MV-4-11 (cell line): ENCODE results near the gene ANKRD49.

ENCODE experiments used
- DNase-seq: peaks from one replicate; lab custom pipeline; 2025; lab: John Stamatoyannopoulos, UW

Gene ANKRD49

GRCh38 chr11:94493281-94494125 lies at the start of gene ANKRD49, which contains the start of gene MRE11:
TSS of gene ANKRD49 (plus strand) at chr11:94493984. CDS start at chr11:94496694, 2,710 bp downstream.
TSS of gene MRE11 (minus strand) at chr11:94493844. CDS start at chr11:94492801, 1,043 bp downstream.
- DNase-seq: peak; percentile 96

GRCh38 chr11:94445641-94446040 lies 48.1 kb upstream of the ANKRD49 start:
- no peak for DNase-seq

- DNase-seq: no peak
Measured at GRCh38 chr11:94447149-94447548, 46.6 kb upstream of the ANKRD49 start.

GRCh38 chr11:94449029-94449428 lies 44.8 kb upstream of the ANKRD49 start:
- DNase-seq: no peak

GRCh38 chr11:94449437-94449836 lies 44.3 kb upstream of the ANKRD49 start:
- DNase-seq: peak; percentile 17

GRCh38 chr11:94450048-94450447 lies 43.7 kb upstream of the ANKRD49 start:
- DNase-seq: no peak

GRCh38 chr11:94452988-94453387 lies 40.8 kb upstream of the ANKRD49 start:
- DNase-seq: no peak

- no peak for DNase-seq
Measured at GRCh38 chr11:94454301-94454700, 39.5 kb upstream of the ANKRD49 start.

- DNase-seq: no peak
Measured at GRCh38 chr11:94455861-94456260, 37.9 kb upstream of the ANKRD49 start.

GRCh38 chr11:94457118-94458029 lies 36.4 kb upstream of the ANKRD49 start:
- peak; percentile 16 for DNase-seq

GRCh38 chr11:94459576-94459975 lies 34.2 kb upstream of the ANKRD49 start:
- DNase-seq: no peak

- DNase-seq: peak; percentile 74
Measured at GRCh38 chr11:94469416-94469815, 24.4 kb upstream of the ANKRD49 start.

- DNase-seq: peak; percentile 94
Measured at GRCh38 chr11:94472916-94473799, 20.6 kb upstream of the ANKRD49 start.

- no peak for DNase-seq
Measured at GRCh38 chr11:94477624-94478023, 16.2 kb upstream of the ANKRD49 start.

GRCh38 chr11:94481342-94481741 lies 12.4 kb upstream of the ANKRD49 start:
- no peak for DNase-seq

GRCh38 chr11:94486068-94486467 lies 7.7 kb upstream of the ANKRD49 start:
- DNase-seq: no peak

- no peak for DNase-seq
Measured at GRCh38 chr11:94494126-94494680, 419 bp downstream of the ANKRD49 start.

- DNase-seq: no peak
Measured at GRCh38 chr11:94500181-94500580, 6.4 kb downstream of the ANKRD49 start.

GRCh38 chr11:94501522-94501921 lies 7.7 kb downstream of the ANKRD49 start:
- no peak for DNase-seq

- DNase-seq: peak; percentile 38
Measured at GRCh38 chr11:94504689-94505293, 11.0 kb downstream of the ANKRD49 start.

GRCh38 chr11:94506513-94506912 lies 12.7 kb downstream of the ANKRD49 start:
- DNase-seq: peak; percentile 25
